Measurements from ENCODE around the gene NFKB1.
"Not testable (repeated sequence)": the region's sequence is repeated elsewhere in the genome, so short reads cannot be mapped to it uniquely, and the experiment has no call there.

Gene NFKB1, protein sequence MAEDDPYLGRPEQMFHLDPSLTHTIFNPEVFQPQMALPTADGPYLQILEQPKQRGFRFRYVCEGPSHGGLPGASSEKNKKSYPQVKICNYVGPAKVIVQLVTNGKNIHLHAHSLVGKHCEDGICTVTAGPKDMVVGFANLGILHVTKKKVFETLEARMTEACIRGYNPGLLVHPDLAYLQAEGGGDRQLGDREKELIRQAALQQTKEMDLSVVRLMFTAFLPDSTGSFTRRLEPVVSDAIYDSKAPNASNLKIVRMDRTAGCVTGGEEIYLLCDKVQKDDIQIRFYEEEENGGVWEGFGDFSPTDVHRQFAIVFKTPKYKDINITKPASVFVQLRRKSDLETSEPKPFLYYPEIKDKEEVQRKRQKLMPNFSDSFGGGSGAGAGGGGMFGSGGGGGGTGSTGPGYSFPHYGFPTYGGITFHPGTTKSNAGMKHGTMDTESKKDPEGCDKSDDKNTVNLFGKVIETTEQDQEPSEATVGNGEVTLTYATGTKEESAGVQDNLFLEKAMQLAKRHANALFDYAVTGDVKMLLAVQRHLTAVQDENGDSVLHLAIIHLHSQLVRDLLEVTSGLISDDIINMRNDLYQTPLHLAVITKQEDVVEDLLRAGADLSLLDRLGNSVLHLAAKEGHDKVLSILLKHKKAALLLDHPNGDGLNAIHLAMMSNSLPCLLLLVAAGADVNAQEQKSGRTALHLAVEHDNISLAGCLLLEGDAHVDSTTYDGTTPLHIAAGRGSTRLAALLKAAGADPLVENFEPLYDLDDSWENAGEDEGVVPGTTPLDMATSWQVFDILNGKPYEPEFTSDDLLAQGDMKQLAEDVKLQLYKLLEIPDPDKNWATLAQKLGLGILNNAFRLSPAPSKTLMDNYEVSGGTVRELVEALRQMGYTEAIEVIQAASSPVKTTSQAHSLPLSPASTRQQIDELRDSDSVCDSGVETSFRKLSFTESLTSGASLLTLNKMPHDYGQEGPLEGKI

DNA sequence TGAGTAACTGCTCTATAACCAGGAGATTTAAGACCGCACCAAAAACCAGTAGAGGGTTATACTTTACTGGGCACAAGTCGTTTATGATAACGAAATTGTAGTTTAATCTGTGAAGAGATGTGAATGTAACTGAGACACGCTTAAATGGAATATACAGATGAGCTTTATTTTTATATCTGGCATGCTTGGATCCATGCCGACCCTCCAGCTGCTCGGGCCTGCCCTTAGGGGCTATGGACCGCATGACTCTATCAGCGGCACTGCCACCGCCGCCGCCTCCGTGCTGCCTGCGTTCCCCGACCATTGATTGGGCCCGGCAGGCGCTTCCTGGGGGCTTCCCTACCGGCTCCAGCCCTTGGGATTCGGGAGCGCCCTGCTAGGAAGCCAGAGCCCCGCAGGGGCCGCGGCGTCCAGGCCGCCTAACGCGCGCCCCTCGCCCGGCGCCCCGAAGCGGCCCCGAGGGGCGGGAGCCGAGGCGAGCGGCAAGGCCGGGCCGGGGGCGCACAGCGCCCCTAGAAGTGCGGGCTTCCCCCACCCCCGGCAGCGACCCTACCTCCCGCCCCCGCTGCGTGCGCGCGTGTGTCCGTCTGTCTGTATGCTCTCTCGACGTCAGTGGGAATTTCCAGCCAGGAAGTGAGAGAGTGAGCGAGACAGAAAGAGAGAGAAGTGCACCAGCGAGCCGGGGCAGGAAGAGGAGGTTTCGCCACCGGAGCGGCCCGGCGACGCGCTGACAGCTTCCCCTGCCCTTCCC is at the start of gene NFKB1:
Gene NFKB1 (plus strand): TSS at position 664 of the 751 bp plus-strand sequence. CDS start 24,160 bp downstream, outside the sequence.
- in situ Hi-C loops (cut with MboI; ENCODE audit: low sequenced_read_pairs): no loop called here

DNA sequence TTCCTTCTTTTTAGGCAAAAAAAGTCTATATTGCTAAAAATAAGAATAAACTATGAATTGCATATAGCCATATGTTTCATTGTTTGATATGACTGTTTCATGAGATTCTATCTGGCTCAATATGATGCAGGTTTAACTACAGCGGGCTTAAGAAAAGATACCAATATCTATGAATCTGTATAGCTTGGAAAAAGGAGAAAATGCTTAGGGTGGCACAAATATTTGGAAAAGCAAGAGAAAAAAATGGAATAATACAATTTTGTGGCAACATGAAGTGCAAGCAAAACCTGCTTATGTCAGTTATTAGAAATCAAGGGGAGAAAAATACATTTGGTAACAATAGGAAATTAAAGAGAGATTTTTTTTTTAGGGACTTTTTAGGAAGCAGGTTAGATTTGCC is 48.3 kb upstream of the NFKB1 start:
- in situ Hi-C loops (cut with MboI; ENCODE audit: low sequenced_read_pairs): no loop called here

DNA sequence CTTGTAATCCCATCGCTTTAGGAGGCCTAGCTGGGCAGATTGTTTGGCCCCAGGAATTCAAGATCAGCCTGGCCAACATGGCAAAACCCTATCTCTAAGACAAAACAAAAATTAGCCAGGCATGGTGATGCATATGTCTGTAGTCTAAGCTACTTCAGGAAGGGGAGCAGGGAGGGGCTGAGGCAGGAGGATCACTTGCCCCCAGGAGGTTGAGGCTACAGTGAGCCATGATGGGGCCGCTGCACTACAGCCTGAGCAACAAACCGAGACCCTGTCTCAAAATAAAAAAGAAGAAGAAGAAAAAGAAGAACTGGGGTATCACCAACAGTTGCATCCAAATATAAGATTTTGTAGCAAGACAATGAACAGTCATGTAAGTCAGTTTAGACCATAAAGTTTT is 47.3 kb upstream of the NFKB1 start:
- in situ Hi-C loops (cut with MboI; ENCODE audit: low sequenced_read_pairs): no loop called here

DNA sequence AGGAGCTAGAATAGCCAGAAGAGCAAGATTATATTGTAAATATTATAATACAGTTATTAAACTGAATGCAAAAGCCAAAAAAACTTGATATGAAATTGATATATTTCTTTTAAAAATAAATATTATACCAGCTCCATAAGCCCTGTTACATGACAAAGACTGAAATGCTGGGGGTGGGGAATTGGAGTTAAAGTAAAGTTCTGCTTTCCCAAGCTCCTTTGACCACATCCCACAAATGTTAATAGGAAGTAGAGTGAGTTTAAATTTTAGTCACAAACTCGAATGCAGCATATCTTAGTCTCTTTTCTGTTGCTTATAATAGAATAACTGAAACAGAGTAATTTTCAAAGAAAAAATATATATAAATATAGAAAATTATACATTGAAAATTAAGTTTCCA is 46.9 kb upstream of the NFKB1 start:
- in situ Hi-C loops (cut with MboI; ENCODE audit: low sequenced_read_pairs): no loop called here

DNA sequence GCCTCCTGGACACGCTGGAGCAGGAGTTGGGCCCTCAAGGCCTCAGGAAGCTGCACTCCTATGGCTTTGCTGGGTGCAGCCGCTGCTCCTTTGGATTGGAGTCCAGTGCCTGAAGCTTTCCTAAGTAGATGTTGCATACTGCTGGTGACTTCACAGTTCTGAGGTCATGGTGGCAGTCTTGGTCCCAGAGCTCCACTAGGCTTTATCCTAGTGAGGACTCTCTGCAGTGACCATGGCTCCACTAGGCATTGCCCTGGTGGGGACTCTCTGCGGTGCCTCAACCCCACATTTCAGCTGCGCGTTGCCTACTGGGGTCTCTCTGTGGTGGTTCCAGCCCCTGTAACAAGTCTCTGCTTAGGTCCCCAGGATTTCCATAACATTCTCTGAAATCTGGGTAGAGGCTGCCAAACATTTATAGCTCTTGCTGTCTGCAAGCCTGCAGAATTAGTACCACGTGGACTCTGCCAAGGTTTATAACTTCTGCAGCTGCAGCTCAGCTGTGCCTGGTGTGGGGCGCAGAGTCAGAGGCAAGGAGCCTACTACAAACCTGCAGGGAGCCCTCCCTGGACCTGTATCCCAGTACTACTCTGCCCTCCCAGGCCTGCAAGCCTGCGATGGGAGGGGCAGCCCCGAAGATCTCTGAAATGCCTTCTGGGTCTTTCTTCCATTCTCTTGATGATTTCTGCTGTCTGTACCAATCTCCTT is 46.0 kb upstream of the NFKB1 start:
- in situ Hi-C loops (cut with MboI; ENCODE audit: low sequenced_read_pairs): no loop called here

DNA sequence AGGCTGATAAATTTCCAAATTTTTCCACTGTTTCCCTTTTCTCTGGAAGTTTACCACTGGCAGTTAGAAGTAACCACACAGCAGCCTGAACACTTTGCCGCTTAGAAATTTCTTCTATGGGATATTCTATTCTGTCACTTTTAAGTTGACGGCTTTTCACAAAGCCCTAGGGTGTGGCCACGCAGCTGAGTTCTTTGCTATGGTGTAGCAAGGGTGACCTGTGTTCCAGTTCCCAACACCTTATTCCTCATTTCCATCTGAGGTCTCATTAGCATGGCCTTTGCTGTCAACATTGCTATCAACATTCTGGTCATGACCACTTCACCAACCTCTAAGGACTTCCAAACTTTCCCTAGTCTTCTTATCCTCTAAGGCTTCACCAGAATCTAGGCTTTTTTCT is 45.4 kb upstream of the NFKB1 start:
- in situ Hi-C loops (cut with MboI; ENCODE audit: low sequenced_read_pairs): no loop called here

DNA sequence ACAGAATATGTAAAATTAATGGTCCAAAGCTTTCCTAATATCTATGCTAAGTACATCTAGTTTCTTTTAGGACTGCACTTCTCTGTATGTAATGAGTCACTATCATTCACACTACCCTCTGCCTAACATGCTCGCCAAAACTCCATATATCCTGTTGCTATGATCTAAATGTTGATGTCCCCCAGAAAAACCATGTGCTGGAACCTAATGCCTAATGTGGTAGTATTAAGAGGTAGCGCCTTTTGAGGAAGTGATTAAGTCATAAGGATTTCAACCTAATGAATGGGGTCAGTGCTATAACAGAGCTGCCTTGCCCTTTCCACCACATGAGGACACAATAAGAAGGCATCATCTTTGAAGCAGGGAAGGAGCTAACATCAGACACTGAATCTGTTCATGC is 34.9 kb upstream of the NFKB1 start:
- in situ Hi-C loops (cut with MboI; ENCODE audit: low sequenced_read_pairs): no loop called here

DNA sequence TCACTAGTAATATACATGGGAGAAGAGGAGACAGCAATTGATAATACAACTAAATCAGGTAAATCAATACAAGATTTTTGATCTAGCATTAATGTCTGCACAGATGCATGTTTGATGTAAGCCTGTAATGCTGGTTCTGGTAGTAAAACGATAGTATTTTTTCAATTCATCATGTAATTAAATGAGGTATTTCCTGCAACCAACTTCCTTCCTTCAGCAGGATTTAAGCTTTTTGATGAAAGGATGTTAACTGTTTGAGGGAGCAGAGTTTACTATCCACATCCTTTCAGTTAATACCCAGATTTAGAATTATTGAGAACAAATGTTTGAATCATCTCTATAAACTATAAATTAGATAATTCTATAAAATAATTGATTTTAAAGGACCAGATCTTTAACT is 31.4 kb upstream of the NFKB1 start:
- in situ Hi-C loops (cut with MboI; ENCODE audit: low sequenced_read_pairs): no loop called here

DNA sequence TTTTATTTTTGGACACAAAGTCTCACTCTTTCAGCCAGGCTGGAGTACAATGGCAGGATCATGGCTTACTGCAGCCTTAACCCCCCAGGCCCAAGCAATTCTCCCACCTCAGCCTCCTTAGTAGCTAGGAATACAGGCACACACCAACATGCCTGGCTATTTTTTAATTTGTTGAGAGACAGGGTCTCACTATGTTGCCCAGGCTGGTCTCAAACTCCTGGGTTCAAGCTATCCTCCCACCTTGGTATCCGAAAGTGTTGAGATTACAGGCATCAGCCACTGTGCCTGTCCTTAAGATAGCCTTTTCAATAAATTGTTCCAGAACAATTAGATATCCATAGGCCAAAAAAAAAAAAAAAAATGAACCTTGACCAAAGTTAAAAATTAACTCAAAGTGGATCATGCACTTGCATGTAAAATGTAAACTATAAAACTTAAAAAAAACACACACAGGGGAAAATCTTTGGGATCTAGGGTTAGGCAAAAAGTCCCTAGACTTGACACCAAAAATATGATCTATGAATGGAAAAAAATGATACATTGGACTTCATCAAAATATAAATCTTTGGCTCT is 28.6 kb upstream of the NFKB1 start:
- in situ Hi-C loops (cut with MboI; ENCODE audit: low sequenced_read_pairs): no loop called here

DNA sequence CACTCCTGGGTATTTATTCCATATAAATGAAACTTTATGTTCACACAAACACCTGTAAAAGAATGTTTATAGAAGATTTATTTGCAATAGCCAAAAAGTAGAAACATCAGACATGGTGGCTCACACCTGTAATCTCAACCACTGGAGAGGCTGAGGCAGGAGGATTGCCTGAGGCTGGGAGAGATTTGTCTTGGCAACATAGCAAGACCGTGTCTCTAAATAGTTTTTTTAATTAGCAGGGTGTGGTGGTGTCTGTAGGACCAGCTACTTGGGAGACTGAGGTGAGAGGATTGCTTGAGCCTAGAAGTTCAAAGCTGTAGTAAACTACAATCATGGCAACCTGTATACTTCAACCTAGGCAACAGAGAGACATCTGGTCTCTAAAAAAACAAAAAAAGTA is 27.7 kb upstream of the NFKB1 start:
- in situ Hi-C loops (cut with MboI; ENCODE audit: low sequenced_read_pairs): no loop called here

DNA sequence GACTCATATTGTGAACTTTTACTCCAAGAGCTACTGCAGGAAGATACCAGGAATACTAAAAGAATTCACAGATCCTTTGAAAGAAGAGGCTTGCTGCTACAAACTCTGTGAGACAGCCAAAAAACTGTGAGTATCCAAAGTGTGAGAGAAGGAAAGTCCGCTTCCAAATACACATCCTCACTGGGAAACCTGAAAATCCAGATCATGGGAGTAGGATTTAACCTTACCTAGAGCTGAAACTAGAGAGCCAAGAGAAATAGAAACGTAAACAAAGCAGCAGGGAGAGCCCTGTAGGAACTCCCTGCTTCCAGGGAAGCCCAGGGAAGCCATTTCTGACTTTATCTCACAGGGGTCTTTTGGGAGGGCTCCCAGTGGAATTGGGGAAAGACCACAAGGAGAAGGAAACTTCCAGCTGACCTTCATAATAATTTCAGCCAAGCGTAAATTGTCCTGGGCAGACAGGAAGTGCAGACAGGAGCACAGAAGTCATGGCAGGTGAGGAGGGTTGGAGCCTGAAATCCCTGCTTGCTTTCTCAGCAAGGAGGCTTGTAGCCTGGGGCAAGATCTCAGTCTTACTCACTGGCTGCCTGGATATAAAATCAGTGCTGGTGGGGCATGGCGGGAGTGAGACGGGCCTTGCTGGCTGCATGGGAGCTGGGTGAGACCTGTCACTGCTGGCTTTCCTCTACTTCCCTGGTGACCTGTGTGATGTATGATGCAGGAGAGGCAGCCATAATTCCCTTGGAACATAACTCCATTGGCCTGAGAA is 26.2 kb upstream of the NFKB1 start:
- in situ Hi-C loops (cut with MboI; ENCODE audit: low sequenced_read_pairs): no loop called here

DNA sequence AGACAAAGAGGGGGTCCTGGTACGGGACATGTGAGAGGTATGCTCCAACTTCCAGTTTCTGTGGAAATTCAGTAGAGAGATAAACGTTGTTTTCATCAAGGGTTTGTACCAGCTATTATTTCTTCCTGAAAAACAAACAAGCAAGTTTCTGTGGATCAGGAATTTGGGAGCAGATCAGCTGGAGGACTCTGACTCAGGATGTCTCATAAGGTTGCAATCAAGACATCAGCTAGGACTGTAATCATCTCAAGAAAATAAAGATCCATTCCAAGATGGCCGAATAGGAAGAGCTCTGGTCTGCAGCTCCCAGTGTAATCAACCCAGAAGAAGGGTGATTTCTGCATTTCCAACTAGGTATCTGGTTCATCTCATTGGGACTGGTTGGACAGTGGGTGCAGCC is 23.5 kb upstream of the NFKB1 start:
- in situ Hi-C loops (cut with MboI; ENCODE audit: low sequenced_read_pairs): no loop called here

DNA sequence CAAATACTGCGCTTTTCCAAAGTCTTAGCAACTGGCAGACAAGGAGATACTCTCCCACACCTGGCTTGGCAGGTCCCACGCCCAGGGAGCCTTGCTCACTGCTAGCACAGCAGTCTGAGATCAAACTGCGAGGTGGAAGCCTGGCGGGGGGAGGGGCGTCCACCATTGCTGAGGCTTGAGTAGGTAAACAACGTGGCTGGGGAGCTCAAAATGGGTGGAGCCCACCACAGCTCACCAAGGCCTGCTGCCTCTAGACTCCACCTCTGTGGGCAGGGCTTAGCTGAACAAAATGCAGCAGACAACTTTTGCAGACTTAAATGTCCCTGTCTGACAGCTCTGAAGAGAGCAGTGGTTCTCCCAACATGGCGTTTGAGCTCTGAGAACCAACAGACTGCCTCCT is 23.0 kb upstream of the NFKB1 start:
- in situ Hi-C loops (cut with MboI; ENCODE audit: low sequenced_read_pairs): no loop called here

DNA sequence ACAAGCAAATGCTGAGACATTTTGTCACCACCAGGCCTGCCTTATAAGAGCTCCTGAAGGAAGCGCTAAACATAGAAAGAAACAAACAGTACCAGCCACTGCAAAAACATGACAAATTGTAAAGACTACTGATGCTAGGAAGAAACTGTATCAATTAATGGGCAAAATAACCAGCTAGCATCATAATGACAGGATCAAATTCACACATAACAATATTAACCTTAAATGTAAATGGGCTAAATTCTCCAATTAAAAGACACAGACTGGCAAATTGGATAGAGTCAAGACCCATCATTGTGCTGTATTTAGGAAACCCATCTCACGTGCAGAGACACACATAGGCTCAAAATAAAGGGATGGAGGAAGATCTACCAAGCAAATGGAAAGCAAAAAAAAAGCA is 21.3 kb upstream of the NFKB1 start:
- in situ Hi-C loops (cut with MboI; ENCODE audit: low sequenced_read_pairs): not testable (repeated sequence)

DNA sequence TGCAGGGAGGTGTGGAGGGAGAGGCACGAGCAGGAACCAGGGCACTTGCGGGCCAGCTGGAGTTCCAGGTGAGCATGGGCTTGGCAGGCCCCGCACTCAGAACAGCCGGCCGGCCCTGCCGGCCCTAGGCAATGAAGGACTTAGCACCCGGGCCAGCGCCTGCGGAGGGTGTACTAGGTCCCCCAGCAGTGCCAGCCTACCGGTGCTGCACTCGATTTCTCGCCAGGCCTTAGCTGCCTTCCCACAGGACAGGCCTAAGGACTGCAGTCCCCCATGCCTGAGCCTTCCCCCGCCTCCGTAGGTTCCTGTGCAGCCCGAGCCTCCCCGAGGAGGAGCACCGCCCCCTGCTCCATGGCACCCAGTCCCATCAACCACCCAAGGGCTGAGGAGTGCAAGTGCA is 18.0 kb upstream of the NFKB1 start:
- in situ Hi-C loops (cut with MboI; ENCODE audit: low sequenced_read_pairs): no loop called here

DNA sequence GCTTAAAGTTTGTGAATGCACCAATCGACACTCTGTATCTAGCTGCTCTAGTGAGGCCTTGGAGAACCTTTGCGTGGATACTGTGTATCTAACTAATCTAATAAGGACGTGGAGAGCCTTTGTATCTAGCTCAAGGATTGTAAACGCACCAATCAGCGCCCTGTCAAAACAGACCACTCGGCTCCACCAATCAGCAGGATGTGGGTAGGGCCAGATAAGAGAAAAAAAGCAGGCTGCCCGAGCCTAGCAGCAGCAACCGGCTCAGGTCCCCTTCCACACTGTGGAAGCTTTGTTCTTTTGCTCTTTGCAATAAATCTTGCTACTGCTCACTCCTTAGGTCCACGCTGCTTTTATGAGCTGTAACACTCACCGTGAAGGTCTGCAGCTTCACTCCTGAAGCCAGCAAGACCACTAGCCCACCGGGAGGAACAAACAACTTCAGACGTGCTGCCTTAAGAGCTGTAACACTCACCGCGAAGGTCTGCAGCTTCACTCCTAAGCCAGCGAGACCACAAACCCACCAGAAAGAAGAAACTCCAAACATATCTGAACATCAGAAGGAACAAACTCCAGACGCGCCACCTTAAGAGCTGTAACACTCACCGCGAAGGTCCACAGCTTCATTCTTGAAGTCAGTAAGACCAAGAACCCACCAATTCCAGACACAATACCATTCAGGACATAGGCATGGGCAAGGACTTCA is 17.0 kb upstream of the NFKB1 start:
- in situ Hi-C loops (cut with MboI; ENCODE audit: low sequenced_read_pairs): not testable (repeated sequence)

DNA sequence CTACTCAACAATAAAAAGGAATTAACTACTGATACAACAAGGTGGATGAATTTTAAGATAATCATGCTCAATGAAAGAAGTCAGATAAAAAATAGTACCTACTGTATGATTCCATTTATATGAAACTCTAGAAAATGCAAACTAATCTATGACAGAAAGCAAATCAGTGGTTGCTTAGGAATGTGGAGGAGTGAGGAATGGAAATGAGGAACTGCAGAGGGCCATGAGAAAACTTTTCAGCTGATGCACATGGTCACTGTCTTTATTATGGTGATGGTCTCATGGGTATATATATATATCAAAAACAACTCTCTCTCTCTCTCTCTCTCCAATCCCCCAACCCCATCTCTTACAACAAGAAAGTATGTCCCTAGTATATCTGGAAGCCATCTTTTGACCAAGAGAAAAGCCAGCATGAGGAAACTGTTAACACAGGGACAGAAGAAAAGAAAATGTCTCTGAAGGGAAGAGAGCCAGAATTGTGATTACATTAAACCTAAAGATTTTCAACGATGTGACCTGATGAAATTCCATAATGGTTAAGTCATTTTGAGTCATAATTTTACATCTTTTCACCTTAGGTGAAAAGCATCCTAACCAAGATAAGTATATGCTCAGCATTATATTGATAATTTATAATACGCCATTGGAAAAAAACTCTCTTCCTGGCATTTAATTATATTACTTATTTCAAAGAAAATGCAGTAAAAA is 8.5 kb upstream of the NFKB1 start:
- in situ Hi-C loops (cut with MboI; ENCODE audit: low sequenced_read_pairs): no loop called here

DNA sequence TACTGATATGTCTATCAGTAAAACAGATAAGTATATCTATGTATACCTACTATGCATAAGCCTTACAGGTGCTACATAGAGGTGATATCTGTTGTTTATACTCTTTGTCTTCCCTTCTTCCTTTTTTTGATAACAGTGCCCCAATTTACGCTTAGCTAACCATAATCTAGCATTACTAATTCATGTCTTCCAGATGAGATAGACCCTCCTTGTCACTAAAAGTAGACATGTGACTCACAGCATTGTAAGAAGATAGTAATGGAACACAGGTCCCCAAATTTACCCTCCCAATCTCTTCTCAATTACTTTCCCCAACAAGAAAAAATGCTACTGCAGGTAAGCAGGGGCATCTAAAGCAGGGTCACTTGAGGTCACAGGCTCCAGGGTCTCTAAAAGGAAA is 7.9 kb upstream of the NFKB1 start:
- in situ Hi-C loops (cut with MboI; ENCODE audit: low sequenced_read_pairs): no loop called here
